NOMO-1 treated with dmso at 0.1 percent for 144 hours (cell line): ENCODE data around the gene MARCHF5.

Experiments used
- DNase-seq: peaks from one replicate; lab custom pipeline; 2025; ENCODE audit not compliant: unreplicated experiment; lab: John Stamatoyannopoulos, UW

MARCHF5 gene, protein sequence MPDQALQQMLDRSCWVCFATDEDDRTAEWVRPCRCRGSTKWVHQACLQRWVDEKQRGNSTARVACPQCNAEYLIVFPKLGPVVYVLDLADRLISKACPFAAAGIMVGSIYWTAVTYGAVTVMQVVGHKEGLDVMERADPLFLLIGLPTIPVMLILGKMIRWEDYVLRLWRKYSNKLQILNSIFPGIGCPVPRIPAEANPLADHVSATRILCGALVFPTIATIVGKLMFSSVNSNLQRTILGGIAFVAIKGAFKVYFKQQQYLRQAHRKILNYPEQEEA

DNA sequence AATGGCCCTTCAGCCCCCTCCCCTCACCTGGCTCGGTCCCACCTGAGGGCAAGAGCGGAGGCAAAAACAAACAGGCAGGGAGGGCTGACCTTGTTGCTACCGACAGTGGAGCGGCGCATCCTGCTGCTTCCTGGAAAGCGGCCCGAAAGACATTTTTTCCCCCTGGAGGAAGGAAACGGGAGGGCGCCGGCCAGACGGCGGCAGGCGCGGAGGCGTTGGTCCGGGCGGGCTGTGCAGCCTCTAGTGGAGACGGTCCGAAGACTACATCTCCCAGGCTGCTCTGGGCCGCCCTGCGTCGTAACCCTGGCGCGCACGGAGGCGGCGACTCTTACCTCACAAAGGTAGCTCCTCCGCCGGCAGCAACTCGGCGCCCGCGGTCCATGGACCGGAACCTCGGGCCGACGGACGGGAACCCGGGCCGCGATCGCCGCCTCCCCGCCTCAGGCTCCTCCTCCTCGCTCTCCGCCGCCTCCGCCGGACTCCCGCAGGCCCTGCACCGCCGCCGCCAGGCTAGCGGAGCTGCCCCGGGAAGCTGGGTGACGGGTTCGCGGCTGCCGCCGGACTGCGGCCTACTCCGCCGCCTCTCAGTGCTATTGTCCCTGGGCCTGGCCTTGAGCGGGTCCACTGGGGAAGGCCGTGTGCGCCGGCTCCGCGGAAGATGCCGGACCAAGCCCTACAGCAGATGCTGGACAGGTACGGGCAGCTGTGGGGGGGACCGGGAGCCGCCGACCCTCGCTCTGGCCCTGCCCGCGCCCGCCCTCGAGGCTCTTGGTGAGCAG is at the start of gene MARCHF5, which contains the start of gene CPEB3:
Gene MARCHF5 (plus strand): TSS at position 331 of the 779 bp plus-strand sequence. CDS start 328 bp downstream, at position 659.
Gene CPEB3 (minus strand): TSS at position 242 of the 779 bp plus-strand sequence. CDS start 50,728 bp downstream, outside the sequence.
- peak; percentile 89 for DNase-seq

DNA sequence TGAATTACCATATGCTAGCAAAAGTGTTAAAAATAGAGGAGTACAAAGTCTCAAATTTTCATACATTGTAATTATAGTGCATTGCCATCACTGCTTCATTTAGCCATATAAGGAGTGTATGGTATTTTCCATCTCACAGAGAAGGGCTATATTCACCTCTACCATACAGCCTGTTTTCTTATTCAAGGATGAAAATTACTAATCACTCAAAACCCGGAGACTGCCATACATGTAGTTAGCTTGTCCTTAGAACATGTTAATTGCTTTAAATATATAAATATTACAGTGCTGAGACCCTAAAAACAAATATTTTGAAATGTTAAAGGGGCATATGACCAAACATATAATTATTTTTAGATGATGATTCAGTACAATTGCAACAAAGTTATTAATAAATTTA is 49.5 kb upstream of the MARCHF5 start:
- no peak for DNase-seq

DNA sequence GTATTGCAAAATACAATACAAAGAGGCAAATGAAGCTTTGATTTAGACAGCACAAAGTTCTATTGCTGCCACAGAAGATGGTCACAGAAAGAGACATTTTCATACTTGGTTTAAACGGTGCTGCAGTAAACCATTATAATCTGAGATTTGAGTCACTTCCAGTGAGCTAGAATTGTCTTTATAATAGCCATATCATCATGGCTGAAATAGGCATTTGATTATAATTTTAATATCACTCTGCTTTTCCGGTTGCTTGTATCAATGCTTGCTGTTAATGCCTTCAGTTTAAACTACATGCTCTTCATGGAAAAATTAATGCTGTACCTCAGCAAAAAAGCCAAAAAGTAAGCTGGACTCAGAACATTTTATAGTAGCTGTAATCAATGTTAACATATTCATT is 48.6 kb upstream of the MARCHF5 start:
- DNase-seq = no peak

DNA sequence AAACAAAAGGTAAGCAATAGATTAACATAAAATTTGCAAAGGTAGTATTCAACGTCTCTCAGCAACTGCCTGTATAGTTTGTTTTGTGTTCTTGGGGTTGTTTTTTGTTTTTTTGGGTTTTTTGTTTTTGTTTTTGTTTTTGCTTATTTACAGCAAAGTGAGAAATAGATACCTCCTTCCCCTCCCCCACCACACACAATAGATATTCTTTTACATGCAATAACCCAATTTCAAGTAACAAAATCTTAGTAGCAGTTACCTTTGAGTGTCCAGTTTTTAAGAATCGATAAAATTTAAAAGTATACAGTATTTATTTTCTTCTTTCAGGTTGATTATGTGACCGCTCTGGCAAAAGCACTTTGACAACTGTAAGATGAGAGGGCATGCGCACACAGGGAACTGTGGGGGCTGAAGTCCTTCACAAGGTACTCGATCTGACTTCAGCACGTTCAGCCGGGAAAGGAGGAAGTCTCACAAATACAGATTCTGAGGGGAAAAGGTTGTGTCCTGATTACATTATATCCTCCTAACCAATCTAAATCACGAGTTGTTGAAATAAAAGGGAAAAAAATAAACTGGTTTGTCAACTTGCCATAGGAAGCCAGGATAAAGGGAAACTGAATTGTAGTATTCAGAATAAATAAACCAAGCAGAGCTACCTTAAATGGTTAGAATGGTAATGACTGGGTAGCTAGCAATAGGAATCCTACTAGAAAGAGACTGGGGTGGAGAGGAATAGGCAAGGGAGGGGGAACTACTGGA is 47.9 kb upstream of the MARCHF5 start:
- DNase-seq = peak; percentile 37

DNA sequence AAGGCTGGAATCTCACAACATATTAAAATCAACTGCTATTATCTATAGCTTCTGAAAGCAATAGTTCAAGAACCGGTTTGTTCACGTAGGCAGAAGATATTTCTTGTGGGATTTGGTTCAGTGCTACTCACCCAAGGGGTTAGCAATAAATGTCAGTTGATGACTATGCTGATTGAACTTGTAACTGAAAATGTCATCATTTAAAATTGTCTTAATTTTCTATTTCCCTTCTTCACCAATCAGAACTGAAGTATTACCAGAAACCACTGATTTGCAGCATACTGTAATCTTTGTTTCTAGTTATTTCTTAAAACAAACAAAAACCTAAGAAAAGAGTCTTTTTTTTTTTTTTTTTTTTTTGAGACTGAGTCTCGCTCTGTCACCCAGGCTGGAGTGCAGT is 46.2 kb upstream of the MARCHF5 start:
- DNase-seq = no peak

DNA sequence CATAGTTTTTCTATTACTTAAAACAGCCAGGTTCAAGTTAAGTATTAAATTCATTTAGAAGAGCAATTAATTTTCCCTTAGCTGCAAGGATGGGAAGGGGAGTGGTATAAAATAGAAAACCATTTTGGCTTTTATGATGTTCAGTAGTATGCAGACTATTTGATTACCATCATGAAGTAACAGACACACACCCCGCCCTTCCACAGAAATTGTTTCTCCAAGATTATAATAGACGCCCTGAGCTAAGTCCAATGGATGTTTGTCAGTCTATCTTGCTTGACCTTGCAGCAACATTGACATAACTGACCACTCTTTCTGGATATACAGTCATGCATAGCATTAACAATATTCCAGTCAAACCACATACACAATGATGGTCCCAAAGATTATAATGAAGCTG is 42.4 kb upstream of the MARCHF5 start:
- DNase-seq = no peak

DNA sequence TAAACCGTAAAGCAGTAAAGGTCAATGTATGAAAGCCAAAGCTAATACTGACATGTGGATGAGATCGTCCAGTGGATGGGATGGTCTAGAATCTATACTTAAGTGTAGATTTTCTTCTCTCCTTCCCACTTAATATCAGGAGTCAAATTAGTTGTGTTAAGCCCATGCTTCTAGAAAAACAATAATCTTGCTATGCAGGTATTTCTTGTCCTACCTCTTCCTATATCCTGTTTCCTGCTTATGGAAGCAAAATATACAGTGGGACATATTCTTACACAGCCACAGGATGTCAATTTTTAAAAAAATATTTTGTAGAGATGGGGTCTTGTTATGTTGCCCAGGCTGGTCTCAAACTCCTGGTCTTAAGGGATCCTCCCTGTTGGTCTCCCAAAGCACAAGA is 27.6 kb upstream of the MARCHF5 start:
- DNase-seq = no peak

DNA sequence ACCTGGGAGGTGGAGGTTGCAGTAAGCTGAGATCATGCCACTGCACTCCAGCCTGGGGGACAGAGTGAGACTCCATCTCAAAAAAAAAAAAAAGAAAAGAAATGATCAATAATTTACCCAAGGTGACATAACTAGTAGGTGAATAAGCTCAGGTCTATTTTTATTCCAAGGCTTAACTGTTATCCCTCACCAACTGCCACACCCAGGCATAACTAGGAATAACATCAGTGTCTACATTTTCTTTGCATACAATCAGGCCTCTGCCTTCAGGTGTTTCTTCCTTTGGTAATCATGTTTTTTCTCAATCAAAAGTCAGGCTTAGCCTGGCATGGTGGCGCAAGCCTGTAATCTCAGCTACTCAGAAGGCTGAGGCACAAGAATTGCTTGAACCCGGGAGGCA is 26.7 kb upstream of the MARCHF5 start:
- no peak for DNase-seq

DNA sequence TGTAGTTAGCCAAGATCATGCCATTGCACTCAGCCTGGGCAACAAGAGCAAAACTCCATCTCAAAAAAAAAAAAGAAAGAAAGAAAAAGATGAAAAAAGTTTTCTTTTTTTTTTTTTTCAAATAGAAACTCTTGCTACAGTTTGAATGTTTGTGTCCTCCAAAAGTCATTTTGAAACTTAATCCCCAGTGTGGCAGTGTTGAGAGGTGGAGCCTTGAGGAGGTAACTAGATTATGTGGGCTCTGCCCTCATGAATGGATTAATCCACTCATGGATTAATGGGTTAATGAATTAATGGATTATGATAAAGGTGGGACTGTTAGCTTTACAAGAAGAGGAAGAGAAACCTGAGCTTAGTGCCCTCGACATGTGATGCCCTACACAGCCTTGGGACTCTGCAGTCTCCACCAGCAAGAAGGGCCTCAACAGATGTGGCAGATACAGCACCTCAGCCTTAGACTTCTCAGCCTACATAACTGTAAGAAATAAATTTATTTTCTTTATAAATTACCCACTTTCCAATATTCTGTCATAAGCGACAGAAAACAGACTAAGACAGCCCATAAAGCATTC is 25.2 kb upstream of the MARCHF5 start:
- no peak for DNase-seq

DNA sequence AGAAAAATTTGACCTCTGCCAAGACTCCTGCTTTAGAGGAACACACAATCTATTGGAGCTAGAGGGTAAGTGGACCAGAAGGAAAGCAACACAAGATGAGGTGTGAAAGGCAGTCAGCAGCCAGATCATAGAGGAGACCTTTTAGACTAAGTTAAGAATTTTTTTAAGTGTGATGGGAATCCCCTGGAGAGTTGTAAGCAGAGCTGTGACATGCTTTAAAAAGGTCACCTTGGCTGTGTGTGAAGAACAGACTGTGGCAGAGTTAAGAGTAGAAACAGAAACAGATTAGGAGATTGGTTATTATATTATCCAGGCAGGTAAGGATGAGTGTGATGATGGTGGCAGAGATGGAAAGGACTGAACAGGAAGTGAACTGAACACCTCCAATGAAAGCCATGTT is 23.6 kb upstream of the MARCHF5 start:
- DNase-seq = no peak

DNA sequence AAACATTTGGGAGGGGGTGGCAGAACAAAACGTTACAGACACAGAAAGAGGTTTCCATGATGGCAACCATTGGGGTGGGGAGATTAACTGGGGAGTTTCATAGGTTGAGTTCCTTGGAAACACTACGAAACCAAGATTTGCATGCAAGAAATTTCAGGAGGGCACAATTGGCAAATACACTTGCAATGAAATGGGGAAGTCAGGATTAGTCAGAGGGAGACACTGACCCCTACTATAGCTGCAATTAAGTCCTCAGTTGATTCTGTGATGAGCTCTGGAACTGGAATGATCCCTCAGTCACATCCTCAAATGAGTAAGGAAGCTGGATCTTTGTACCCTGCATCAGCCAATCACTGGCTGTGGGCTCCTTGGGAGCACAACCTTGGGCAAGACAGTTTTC is 22.2 kb upstream of the MARCHF5 start:
- peak; percentile 66 for DNase-seq

DNA sequence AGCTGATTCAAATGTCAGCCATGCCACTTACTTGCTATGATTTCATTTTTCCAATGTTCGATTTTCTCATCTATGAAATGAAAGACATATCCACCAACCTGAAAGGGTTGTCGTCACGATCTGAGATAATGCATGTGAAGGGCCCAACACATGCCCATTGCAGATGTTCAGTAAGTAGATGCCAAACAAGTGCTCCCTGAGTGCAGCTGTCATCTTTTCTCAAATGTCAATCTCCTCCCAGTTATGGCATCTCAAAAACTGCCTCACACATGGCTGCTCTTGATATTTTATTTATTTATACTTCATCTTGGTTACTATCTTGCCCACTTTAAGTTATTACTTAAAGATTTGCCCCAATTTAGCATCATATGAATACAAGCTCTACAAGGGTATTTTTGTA is 16.9 kb upstream of the MARCHF5 start:
- DNase-seq = no peak

DNA sequence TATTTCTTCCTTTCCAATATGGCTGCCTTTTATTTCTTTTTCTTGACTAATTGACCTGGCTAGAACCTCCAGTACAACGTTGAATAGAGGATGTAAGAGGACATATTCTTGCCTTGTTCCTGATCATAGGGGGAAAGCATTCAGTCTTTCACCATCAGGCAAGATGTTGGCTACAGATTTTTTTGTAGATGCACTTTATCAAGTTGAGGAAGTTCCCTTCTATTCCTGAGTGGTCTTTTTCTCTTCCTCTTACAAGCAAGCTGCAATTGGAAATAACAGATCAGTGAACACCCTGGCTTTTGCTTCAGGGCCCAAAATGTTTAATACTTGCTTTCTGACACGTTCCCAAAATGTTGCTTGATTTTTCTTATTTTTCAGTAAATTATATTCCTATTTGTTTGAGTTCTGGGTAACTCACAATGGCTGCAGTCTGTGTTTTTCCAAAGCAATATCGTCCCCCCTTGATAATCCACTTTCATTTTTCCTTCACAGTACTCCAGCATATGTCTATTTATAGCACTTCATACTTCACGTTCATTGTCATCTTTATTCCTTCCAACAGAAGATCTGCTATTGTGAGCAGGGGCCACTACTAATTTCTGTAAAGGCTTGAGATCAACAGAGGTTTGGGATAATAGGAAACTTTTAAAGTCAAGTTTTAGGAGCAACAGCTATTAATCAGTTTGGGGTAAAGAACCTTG is 11.8 kb upstream of the MARCHF5 start:
- DNase-seq = no peak

DNA sequence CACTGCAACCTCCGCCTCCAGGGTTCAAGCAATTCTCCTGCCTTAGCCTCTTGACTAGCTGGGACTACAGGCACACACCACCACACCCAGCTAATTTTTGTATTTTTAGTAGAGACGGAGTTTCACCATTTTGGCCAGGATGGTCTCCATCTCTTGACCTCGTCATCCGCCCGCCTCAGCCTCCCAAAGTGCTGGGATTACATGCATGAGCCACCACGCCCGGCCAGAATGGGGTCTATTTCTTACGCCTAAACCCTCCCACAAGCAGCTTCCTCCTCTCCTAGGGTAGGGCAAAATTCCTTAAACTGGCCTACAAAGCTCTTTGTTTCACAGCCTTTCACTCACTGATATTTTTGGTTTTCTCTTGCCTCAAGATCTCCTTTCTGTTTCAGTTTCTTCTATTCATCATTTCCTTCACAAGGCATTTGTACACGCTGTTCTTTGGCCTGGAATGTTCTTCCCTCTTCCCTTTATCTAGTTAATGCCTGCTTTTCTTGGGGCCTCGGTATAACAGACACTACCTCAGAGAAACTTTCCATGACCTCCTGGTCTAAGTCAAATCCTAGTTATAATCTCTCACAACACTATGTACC is 6.8 kb upstream of the MARCHF5 start:
- no peak for DNase-seq

DNA sequence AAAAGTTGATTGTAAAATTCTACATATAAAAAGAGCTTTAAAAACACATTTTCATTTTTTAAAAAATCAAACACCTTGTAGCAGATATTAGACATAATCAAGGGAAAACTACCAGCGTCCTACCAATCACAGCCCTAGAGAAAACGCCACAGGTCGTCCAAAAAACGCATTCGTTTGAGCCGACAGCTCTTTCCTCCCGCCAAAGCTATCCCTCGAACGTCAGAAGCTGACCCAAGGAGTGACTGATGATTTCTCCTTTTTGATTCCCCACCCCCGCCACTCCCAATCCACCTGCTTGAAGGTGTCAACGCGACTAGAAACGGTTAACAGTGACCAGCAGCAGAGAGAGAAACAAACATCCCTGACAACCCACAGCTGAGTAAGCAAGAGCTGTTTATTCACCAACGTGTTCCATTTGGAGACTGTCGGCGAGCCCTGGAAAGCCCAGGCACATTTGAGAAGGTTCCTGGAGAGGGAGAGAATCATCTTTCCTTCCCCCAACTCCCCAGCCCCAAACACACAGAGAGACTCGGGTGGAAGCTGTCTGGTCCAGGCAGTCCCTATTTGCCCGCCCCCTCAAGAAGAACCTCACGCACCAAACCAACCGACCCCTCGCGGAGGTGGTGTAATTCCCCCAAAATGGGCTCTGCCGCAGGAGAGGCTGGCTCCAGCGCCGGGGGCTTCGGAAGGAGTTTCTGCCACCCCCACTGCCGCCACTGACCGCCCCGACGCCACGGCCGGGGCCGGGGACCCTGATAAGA is 711 bp upstream of the MARCHF5 start:
- no peak for DNase-seq

DNA sequence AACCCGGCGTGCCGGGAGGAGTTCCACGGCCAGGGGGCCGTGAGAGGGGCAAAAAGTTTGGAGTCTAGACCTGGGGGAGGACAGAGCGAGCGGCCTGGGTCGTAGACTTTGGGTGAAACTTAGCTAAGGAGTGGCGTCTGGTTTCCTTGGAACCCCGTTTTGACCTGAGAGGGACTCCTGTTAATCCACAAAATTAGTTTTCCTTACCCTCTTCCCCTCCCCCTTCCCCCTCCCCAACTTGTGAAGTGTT is 574 bp downstream of the MARCHF5 start:
- no peak for DNase-seq

DNA sequence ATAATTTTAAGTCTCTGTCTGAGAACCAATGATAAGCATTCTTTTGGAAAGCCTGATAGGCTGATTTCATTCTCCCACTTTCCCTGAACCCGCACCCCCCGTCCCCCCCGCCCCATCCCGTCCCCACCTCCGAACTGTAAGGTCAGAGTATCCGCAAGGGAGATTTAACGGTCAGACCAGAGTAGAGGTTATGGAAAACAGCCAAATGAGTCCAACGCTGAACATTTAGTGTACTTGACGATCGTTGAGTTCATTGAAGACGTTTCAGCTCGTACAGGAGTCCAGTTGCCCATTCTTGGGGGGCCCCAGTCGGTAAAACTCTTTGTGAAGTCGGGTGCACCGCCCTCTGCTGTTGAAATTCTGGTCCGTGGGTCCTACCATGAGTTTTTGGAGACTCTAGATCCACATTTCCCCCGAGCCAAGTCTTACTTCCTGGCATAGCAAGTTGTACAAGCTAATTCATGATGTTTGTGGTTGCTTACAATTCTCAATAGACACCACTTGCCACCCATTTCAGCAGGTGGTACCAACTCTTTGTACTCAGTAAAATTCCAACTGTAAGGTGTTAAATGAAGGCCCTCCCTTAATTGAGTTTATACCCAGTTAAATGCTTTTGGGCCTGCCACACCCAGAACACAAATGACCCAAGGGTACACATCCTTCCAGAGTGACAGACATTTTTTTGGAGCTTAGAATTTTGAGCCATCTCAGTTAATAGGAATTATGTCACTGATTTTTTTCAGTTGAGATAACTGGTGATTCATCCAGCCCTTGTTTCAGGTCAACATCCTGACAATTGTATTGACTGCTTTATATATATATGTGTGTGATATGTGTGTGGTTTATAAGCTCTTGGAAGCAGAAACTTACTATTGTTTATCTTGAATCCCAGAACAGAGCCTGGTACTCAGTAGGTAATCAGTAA is 1.2 kb downstream of the MARCHF5 start:
- peak; percentile 34 for DNase-seq

DNA sequence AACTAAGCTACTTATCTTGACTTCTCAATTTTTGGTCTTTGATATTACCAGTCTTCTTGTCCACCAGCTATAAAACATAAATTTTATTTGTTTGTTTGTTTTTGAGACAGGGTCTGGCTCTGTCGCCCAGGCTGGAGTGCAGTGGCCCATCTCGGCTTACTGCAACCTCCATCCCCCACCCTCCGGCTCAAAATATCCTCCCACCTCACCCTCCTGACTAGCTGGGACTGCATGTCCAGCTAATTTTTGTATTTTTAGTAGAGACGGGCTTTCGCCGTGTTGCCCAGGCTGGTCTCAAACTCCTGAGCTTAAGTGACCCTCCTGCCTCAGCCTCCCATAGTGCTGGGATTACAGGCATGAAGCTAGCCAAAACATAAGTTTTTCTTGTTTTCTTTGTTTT is 7.5 kb downstream of the MARCHF5 start:
- DNase-seq = no peak

DNA sequence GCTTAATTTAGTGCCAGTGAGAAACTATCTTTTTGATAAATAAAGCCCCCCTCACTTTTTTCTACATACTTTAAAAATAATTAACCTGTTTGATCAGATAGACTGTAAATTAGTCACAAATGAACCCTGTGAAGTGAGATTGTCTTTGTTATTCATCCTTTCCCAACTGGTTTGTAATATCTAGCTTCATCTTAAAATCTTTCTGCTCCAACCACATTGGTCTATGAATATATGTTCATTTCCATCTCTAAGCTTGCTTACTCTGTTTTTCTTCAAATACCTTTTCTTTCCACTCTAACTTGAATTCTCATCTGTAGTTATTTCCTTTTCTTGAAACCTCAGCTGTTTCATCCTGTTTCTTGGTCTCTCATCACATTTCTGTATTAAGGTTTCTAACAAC is 12.1 kb downstream of the MARCHF5 start:
- no peak for DNase-seq
